ENCODE data around the gene RTN4RL1. TPM values are rescaled to one million over a fixed set of nuclear protein-coding genes. Genes with fewer than 3 reads are reported as not detected.

Gene RTN4RL1
- total and polyA plus RNA-seq, 9 donors = 0.30 to 4.1 (median 1.6) TPM; not detected in 1

DNA sequence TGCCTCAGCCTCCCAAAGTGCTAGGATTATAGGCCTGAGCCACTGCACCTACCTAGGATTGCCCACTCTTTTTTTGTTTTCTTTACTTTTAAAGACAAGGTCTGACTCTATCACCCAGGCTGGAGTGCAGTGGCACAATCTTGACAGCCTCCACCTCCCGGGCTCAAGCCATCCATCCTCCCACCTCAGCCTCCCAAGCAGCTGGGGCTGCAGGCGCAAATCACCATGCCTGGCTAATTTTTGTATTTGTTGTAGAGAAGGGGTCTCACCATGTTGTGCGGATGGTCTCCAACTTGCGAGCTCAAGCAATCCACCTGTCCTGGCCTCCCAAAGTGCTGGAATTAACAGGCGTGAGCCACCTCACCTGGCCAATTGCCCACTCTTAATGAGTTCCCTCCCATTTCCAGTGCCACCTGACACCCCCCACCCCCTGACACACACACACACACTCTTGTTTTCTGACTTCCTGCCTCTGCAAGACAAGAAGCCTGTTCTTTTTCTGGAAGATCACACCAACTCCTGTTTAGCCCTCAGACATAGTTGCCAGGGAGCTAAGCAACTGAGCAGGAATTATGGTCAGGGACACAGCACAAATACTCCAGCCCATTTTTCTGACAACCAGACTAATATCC, 19.2 kb upstream of the RTN4RL1 start:
- peaks cover 12% of the 10 kb centered on the region for H3K4me1 ChIP-seq (ENCODE audit: insufficient read depth)
- H3K4me3 ChIP-seq = no peak overlapping the region
- H3K9me3 ChIP-seq = no peaks in the 10 kb centered on the region
- intact Hi-C loops (cut with DNase I) = no loop called here
- TF ChIP-seq EP300 (IDR thresholded peaks at IDR 0.05) (no peak), POLR2A (IDR thresholded peaks at IDR 0.05) (no peak)
- TF ChIP-seq, protein P1, sequence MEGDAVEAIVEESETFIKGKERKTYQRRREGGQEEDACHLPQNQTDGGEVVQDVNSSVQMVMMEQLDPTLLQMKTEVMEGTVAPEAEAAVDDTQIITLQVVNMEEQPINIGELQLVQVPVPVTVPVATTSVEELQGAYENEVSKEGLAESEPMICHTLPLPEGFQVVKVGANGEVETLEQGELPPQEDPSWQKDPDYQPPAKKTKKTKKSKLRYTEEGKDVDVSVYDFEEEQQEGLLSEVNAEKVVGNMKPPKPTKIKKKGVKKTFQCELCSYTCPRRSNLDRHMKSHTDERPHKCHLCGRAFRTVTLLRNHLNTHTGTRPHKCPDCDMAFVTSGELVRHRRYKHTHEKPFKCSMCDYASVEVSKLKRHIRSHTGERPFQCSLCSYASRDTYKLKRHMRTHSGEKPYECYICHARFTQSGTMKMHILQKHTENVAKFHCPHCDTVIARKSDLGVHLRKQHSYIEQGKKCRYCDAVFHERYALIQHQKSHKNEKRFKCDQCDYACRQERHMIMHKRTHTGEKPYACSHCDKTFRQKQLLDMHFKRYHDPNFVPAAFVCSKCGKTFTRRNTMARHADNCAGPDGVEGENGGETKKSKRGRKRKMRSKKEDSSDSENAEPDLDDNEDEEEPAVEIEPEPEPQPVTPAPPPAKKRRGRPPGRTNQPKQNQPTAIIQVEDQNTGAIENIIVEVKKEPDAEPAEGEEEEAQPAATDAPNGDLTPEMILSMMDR (IDR thresholded peaks at IDR 0.05) = no peak
- no peaks in the 10 kb centered on the region for H3K27me3 ChIP-seq
- 88 to 92% (median 91%) methylated on average over 5 of the region's 5 CpGs for WGBS, 3 donors
- peak in 1 of 5 donors; percentile 32 for DNase-seq
- H3K36me3 ChIP-seq = no peaks in the 10 kb centered on the region
- H3K27ac ChIP-seq = no peak overlapping the region

DNA sequence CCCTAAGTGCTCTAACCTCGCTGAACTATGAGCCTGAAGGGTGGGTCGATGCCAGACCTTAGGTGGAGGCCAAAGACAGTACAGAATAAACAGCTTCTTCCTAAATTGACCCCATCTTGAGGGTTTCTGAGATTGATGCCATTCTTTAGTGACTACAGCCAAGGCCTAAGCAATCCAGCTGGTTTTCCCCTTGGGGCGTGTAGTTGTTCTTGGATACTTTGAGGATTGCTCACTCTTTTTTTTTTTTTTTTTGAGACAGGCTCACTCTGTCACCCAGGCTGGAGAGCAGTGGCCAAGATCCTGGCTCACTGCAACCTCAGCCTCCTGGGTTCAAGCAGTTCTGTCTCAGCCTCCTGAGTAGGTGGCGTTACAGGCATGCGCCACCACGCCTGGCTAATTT, 18.7 kb upstream of the RTN4RL1 start:
- Histone ChIP-seq H3K36me3 (no peaks in the 10 kb centered on the region), H3K4me3 (no peak overlapping the region), H3K9me3 (no peaks in the 10 kb centered on the region), H3K4me1 (ENCODE audit: insufficient read depth) (peaks cover 7% of the 10 kb centered on the region), H3K27ac (no peak overlapping the region), H3K27me3 (no peaks in the 10 kb centered on the region)
- 75 to 83% (median 77%) methylated on average over 6 of the region's 6 CpGs for WGBS, 3 donors
- intact Hi-C loops (cut with DNase I) = no loop called here
- DNase-seq = no peak
- TF ChIP-seq, protein P1 (IDR thresholded peaks at IDR 0.05) = no peak
- TF ChIP-seq POLR2A (IDR thresholded peaks at IDR 0.05) (no peak), EP300 (IDR thresholded peaks at IDR 0.05) (no peak)

DNA sequence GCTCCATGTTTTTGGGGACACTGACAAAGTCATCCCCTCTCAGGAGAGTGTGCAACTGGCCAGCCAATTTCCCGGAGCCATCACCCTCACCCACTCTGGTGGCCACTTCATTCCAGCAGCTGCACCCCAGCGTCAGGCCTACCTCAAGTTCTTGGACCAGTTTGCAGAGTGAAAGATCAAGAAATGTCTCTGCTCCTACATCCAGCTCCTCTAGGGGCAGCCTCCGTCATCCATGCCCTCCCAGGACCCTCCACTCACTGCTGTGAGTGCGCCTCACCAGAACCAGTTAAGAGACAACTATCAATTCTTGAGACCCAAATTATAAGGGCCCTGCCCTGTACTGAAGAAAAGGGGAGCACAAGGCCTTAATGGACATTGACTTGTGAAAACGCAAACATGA, 17.8 kb upstream of the RTN4RL1 start:
- Histone ChIP-seq H3K27me3 (no peaks in the 10 kb centered on the region), H3K4me1 (ENCODE audit: insufficient read depth) (peaks cover 6% of the 10 kb centered on the region), H3K9me3 (no peaks in the 10 kb centered on the region), H3K36me3 (no peaks in the 10 kb centered on the region), H3K27ac (peak overlapping the region in 1 of 2 donors; percentile 77), H3K4me3 (no peak overlapping the region)
- intact Hi-C loops (cut with DNase I) = no loop called here
- WGBS, 3 donors = 70 to 80% (median 70%) methylated on average over 5 of the region's 5 CpGs
- DNase-seq = peak in 1 of 5 donors; percentile 33
- TF ChIP-seq POLR2A (IDR thresholded peaks at IDR 0.05) (no peak), EP300 (IDR thresholded peaks at IDR 0.05) (no peak)
- TF ChIP-seq, protein P1 (IDR thresholded peaks at IDR 0.05) = no peak

DNA sequence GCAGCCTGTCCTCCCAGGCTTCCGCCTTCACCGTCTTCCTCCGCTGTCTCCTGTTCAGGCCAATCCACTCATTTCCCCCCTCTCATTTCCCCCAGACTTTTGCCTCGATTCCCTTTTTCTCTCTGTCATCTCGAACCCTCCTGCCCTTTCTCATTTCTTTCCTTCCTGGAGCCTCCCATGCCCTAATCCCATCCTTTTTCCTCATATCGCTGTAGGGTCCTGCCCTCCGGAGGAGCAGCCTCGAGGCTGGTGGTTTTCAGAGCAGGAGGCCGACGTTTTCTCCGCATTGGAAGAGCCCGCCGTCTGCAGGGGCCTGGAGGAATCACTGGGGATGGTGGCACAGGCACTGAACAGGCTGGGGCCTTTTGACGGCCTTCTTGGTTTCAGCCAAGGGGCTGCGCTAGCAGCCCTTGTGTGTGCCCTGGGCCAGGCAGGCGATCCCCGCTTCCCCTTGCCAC, 17.3 kb upstream of the RTN4RL1 start:
- Histone ChIP-seq H3K27me3 (no peaks in the 10 kb centered on the region), H3K4me1 (ENCODE audit: insufficient read depth) (peaks cover 6% of the 10 kb centered on the region), H3K9me3 (no peaks in the 10 kb centered on the region), H3K36me3 (no peaks in the 10 kb centered on the region), H3K4me3 (peak overlapping the region; percentile 82), H3K27ac (peak overlapping the region; percentile 77 to 82)
- WGBS, 3 donors = 13 to 17% (median 13%) methylated on average over 17 of the region's 17 CpGs
- peak in 3 of 5 donors; percentile 38 to 52 (median 46) for DNase-seq
- intact Hi-C loops (cut with DNase I) = no loop called here
- TF ChIP-seq, protein P1 (IDR thresholded peaks at IDR 0.05) = no peak
- TF ChIP-seq POLR2A (IDR thresholded peaks at IDR 0.05) (no peak), EP300 (IDR thresholded peaks at IDR 0.05) (no peak)
